Tongue (tissue), 2 donors: Measurements from ENCODE around the gene SNRPF. TPM values are rescaled to one million over a fixed set of nuclear protein-coding genes. Genes with fewer than 3 reads are reported as not detected.
A peak's percentile ranks its signal among the peaks of the same experiment; 100 is the strongest.
"Not testable (repeated sequence)": the region's sequence is repeated elsewhere in the genome, so short reads cannot be mapped to it uniquely, and the experiment has no call there.

Experiments used
- DNase-seq: peaks from one replicate; pipeline ENCODE4 v3.0.0-alpha.2; 2015
- total RNA-seq: library from RNA; depleted of rRNA; stranded (reverse); fragments of >200 nt; gene quantifications from one replicate; pipeline ENCODE4 v1.2.3, GENCODE V29; 2014

The SNRPF gene
- total RNA-seq, result 9.7 TPM

GRCh38 chr12:95858451-95859343, at the start of gene SNRPF:
TSS of gene SNRPF (plus strand) at chr12:95858952. CDS start at chr12:95859074, 122 bp downstream.
- DNase-seq, result peak; percentile 99

GRCh38 chr12:95809000-95809680, 49.6 kb upstream of the SNRPF start:
- DNase-seq, result no peak

- DNase-seq, result no peak
Measured at GRCh38 chr12:95810411-95810810, 48.3 kb upstream of the SNRPF start.

GRCh38 chr12:95812155-95812554, 46.6 kb upstream of the SNRPF start:
- not testable (repeated sequence) for DNase-seq

- DNase-seq, result peak; percentile 63
Measured at GRCh38 chr12:95815632-95816212, 43.0 kb upstream of the SNRPF start.

GRCh38 chr12:95820096-95820703, 38.6 kb upstream of the SNRPF start:
- DNase-seq, result peak; percentile 58

GRCh38 chr12:95829395-95829794, 29.4 kb upstream of the SNRPF start:
- peak; percentile 37 for DNase-seq

- DNase-seq, result no peak
Measured at GRCh38 chr12:95830335-95831089, 28.2 kb upstream of the SNRPF start.

GRCh38 chr12:95834572-95834971, 24.2 kb upstream of the SNRPF start:
- DNase-seq, result no peak

GRCh38 chr12:95836185-95836609, 22.6 kb upstream of the SNRPF start:
- peak; percentile 22 for DNase-seq

- DNase-seq, result peak; percentile 20
Measured at GRCh38 chr12:95836630-95837239, 22.0 kb upstream of the SNRPF start.

- no peak for DNase-seq
Measured at GRCh38 chr12:95837240-95838038, 21.3 kb upstream of the SNRPF start.

- peak; percentile 55 for DNase-seq
Measured at GRCh38 chr12:95838125-95838524, 20.6 kb upstream of the SNRPF start.

- not testable (repeated sequence) for DNase-seq
Measured at GRCh38 chr12:95842426-95842825, 16.3 kb upstream of the SNRPF start.

GRCh38 chr12:95848575-95849388, 10.0 kb upstream of the SNRPF start:
- peak; percentile 51 for DNase-seq

GRCh38 chr12:95851606-95852005, 7.1 kb upstream of the SNRPF start:
- DNase-seq, result no peak

- DNase-seq, result no peak
Measured at GRCh38 chr12:95852133-95852532, 6.6 kb upstream of the SNRPF start.

- no peak for DNase-seq
Measured at GRCh38 chr12:95857156-95857555, 1.6 kb upstream of the SNRPF start.

- no peak for DNase-seq
Measured at GRCh38 chr12:95857799-95858198, 953 bp upstream of the SNRPF start.
